Spinal cord (tissue), 10 donors: Measurements from ENCODE around the gene GAPVD1. TPM values are rescaled to one million over a fixed set of nuclear protein-coding genes. Genes with fewer than 3 reads are reported as not detected.
"Not testable (repeated sequence)": the region's sequence is repeated elsewhere in the genome, so short reads cannot be mapped to it uniquely, and the experiment has no call there.

Source experiments
- DNase-seq, 6 donors: peaks; one replicate each; pipeline versions ENCODE4 v3.0.0 to v3.0.0-alpha.2; 2013 to 2015; ENCODE audit warnings: low spot score in 6 of 6, low read depth in 4 of 6
- H3K27ac ChIP-seq: one replicate; pipeline ENCODE4 v1.5.1; 2013; ENCODE audit warnings: low read depth, low read length, control low read depth
- H3K27me3 ChIP-seq: one replicate; pipeline ENCODE4 v1.6.1; 2013; ENCODE audit warnings: low read length; ENCODE audit not compliant: control insufficient read depth, insufficient read depth
- H3K36me3 ChIP-seq: one replicate; pipeline ENCODE4 v1.6.1; 2013; ENCODE audit warnings: low read length; ENCODE audit not compliant: control insufficient read depth, insufficient read depth
- H3K4me1 ChIP-seq: one replicate; pipeline ENCODE4 v1.6.1; 2013; ENCODE audit warnings: low read length; ENCODE audit not compliant: control insufficient read depth, insufficient read depth
- H3K4me3 ChIP-seq: one replicate; pipeline ENCODE4 v1.5.1; 2013; ENCODE audit warnings: low read depth, low read length, control low read depth
- H3K9me3 ChIP-seq: one replicate; pipeline ENCODE4 v1.6.1; 2013; ENCODE audit warnings: low read length; ENCODE audit not compliant: control insufficient read depth, insufficient read depth
- WGBS: methylation state at CpG from one replicate; pipeline ENCODE4 v1.1.5; 2013; ENCODE audit warnings: missing lambda C conversion rate; ENCODE audit not compliant: insufficient coverage; 5-methylcytosine and 5-hydroxymethylcytosine counted together
- polyA plus RNA-seq, 2 donors: library from polyadenylated mRNA; unstranded; fragments of 120-200 nt; gene quantifications; one replicate each; pipeline ENCODE4 v1.2.1, GENCODE V29; 2013; ENCODE audit not compliant: insufficient read length in 2 of 2
- total RNA-seq, 2 donors: library from RNA; depleted of rRNA in 1 of 2; stranded (reverse); fragments of 120-200 nt in 1 of 2; fragments of >200 nt in 1 of 2; gene quantifications; one replicate each; pipeline versions ENCODE4 v1.2.3 to v1.2.4, GENCODE V29; 2013 to 2014
- donor health status: healthy.

GAPVD1 gene
- total and polyA plus RNA-seq, 4 donors: 35.2 to 91.4 (median 45.1) TPM

- Histone ChIP-seq H3K36me3 (peaks cover 9% of the 10 kb centered on the region), H3K27ac (no peak overlapping the region), H3K4me3 (no peak overlapping the region), H3K9me3 (no peaks in the 10 kb centered on the region), H3K27me3 (no peaks in the 10 kb centered on the region), H3K4me1 (no peaks in the 10 kb centered on the region)
- DNase-seq: no peak
- WGBS: no CpG with 5 or more reads among the region's 5 CpGs
Measured at GRCh38 chr9:125271081-125271480, 9.5 kb downstream of the GAPVD1 start.

- H3K36me3 ChIP-seq: peaks cover 3% of the 10 kb centered on the region
- H3K27me3 ChIP-seq: no peaks in the 10 kb centered on the region
- H3K4me1 ChIP-seq: no peaks in the 10 kb centered on the region
- no peak overlapping the region for H3K4me3 ChIP-seq
- peak overlapping the region; percentile 64 for H3K27ac ChIP-seq
- WGBS: no CpG with 5 or more reads among the region's 3 CpGs
- no peak for DNase-seq
- no peaks in the 10 kb centered on the region for H3K9me3 ChIP-seq
Measured at GRCh38 chr9:125272697-125273096, 11.1 kb downstream of the GAPVD1 start.

- H3K4me3 ChIP-seq: no peak overlapping the region
- H3K9me3 ChIP-seq: no peaks in the 10 kb centered on the region
- H3K36me3 ChIP-seq: no peaks in the 10 kb centered on the region
- no peaks in the 10 kb centered on the region for H3K27me3 ChIP-seq
- DNase-seq: no peak
- no peaks in the 10 kb centered on the region for H3K4me1 ChIP-seq
- 100% methylated on average over 2 of the region's 4 CpGs for WGBS
- H3K27ac ChIP-seq: no peak overlapping the region
Measured at GRCh38 chr9:125276771-125277170, 15.1 kb downstream of the GAPVD1 start.

GRCh38 chr9:125277411-125277810, 15.8 kb downstream of the GAPVD1 start:
- H3K36me3 ChIP-seq: no peaks in the 10 kb centered on the region
- no peak overlapping the region for H3K27ac ChIP-seq
- no peaks in the 10 kb centered on the region for H3K27me3 ChIP-seq
- no peak overlapping the region for H3K4me3 ChIP-seq
- no peaks in the 10 kb centered on the region for H3K9me3 ChIP-seq
- no peaks in the 10 kb centered on the region for H3K4me1 ChIP-seq
- DNase-seq: no peak

- DNase-seq: peak in 1 of 6 donors; percentile 70
- Histone ChIP-seq H3K27me3 (no peaks in the 10 kb centered on the region), H3K36me3 (no peaks in the 10 kb centered on the region), H3K4me1 (no peaks in the 10 kb centered on the region), H3K4me3 (no peak overlapping the region), H3K27ac (no peak overlapping the region), H3K9me3 (no peaks in the 10 kb centered on the region)
- no CpG with 5 or more reads among the region's 4 CpGs for WGBS
Measured at GRCh38 chr9:125280945-125281344, 19.3 kb downstream of the GAPVD1 start.

- Histone ChIP-seq H3K4me3 (no peak overlapping the region), H3K27ac (no peak overlapping the region), H3K36me3 (peaks cover 4% of the 10 kb centered on the region), H3K9me3 (no peaks in the 10 kb centered on the region), H3K27me3 (no peaks in the 10 kb centered on the region), H3K4me1 (no peaks in the 10 kb centered on the region)
- no peak for DNase-seq
- WGBS: 50% methylated on average over 2 of the region's 3 CpGs
Measured at GRCh38 chr9:125284855-125285254, 23.2 kb downstream of the GAPVD1 start.

GRCh38 chr9:125286935-125287433, 25.4 kb downstream of the GAPVD1 start:
- 96% methylated on average over 7 of the region's 7 CpGs for WGBS
- not testable (repeated sequence) for H3K27ac ChIP-seq, H3K4me1 ChIP-seq, H3K9me3 ChIP-seq, H3K36me3 ChIP-seq, H3K27me3 ChIP-seq, H3K4me3 ChIP-seq, DNase-seq

GRCh38 chr9:125293134-125293533, 31.5 kb downstream of the GAPVD1 start:
- peak in 1 of 6 donors; percentile 22 for DNase-seq
- H3K9me3 ChIP-seq: no peaks in the 10 kb centered on the region
- no peak overlapping the region for H3K4me3 ChIP-seq
- H3K36me3 ChIP-seq: no peaks in the 10 kb centered on the region
- H3K27me3 ChIP-seq: no peaks in the 10 kb centered on the region
- no peak overlapping the region for H3K27ac ChIP-seq
- H3K4me1 ChIP-seq: no peaks in the 10 kb centered on the region

GRCh38 chr9:125295657-125296056, 34.0 kb downstream of the GAPVD1 start:
- no peaks in the 10 kb centered on the region for H3K4me1 ChIP-seq
- no peak overlapping the region for H3K27ac ChIP-seq
- WGBS: 100% methylated on average over 1 of the region's 5 CpGs
- peaks cover 8% of the 10 kb centered on the region for H3K36me3 ChIP-seq
- H3K27me3 ChIP-seq: no peaks in the 10 kb centered on the region
- peak in 1 of 6 donors; percentile 21 for DNase-seq
- H3K9me3 ChIP-seq: no peaks in the 10 kb centered on the region
- H3K4me3 ChIP-seq: no peak overlapping the region

- H3K9me3 ChIP-seq: no peaks in the 10 kb centered on the region
- 75% methylated on average over 2 of the region's 3 CpGs for WGBS
- H3K36me3 ChIP-seq: peaks cover 16% of the 10 kb centered on the region
- no peak for DNase-seq
- H3K27me3 ChIP-seq: no peaks in the 10 kb centered on the region
- H3K4me1 ChIP-seq: no peaks in the 10 kb centered on the region
- H3K4me3 ChIP-seq: no peak overlapping the region
- H3K27ac ChIP-seq: no peak overlapping the region
Measured at GRCh38 chr9:125296843-125297372, 35.3 kb downstream of the GAPVD1 start.
